ENCODE measurements around the gene LGALS3BP. TPM values are rescaled to one million over a fixed set of nuclear protein-coding genes. Genes with fewer than 3 reads are reported as not detected.

The LGALS3BP gene
- total and polyA plus RNA-seq, 2 donors (not counting 1 experiment from before 2014, with no cell fraction given) = 1.8 to 7.5 TPM

- H3K9me3 ChIP-seq (ENCODE audit: control extremely low read depth in 1 of 3, control insufficient read depth in 2 of 3, insufficient read depth in 1 of 3, low read length in 2 of 3) = peaks cover 0 to 8% (median 0%) of the 10 kb centered on the region in 3 donors
- H3K4me3 ChIP-seq (ENCODE audit: control extremely low read depth in 1 of 5, extremely low read depth in 1 of 5, insufficient read depth in 1 of 5, low read depth in 2 of 5, low read length in 4 of 5) = no peak overlapping the region
- DNase-seq = no peak
- ChIA-PET CTCF (interaction anchor here (1.4 to 7.1 kb wide), 2 partner anchors 9 to 102 kb away, joined by 3 to 119 read pairs; no protein-coding TSS in a partner anchor), POLR2A (no interaction called here)
- Mint-ChIP-seq H3K27ac (no peak overlapping the region), H3K9me3 (ENCODE audit: insufficient read depth) (no peaks in the 10 kb centered on the region), H3K27me3 (peaks cover 3% of the 10 kb centered on the region), H3K4me1 (peaks cover 26% of the 10 kb centered on the region), H3K4me3 (no peak overlapping the region)
- peaks cover 12 to 23% of the 10 kb centered on the region in 2 donors for H3K4me1 ChIP-seq (ENCODE audit: control insufficient read depth in 2 of 2, insufficient read depth in 2 of 2, low read length in 2 of 2)
- no peaks in the 10 kb centered on the region for H3K27me3 ChIP-seq (replicated peaks in 1 of 4; ENCODE audit: control extremely low read depth in 1 of 4, control insufficient read depth in 3 of 4, insufficient read depth in 4 of 4, low read length in 3 of 4)
- H2AFZ ChIP-seq (ENCODE audit: insufficient read depth, low read depth, low read length, poor library complexity, severe bottlenecking) = no peak overlapping the region
- 91% methylated on average over 21 of the region's 21 CpGs for WGBS (ENCODE audit: insufficient coverage)
- no peak overlapping the region for H3K4me2 ChIP-seq (replicated peaks; ENCODE audit: low read depth, low read length, poor library complexity, severe bottlenecking)
- intact Hi-C loops (cut with micrococcal nuclease) = no loop called here
- no peak for ATAC-seq (ENCODE audit: low read depth)
- H3K27ac ChIP-seq (ENCODE audit: low read length in 2 of 2) = no peak overlapping the region
- H3K79me2 ChIP-seq (ENCODE audit: control insufficient read depth, insufficient read depth, low read length) = no peaks in the 10 kb centered on the region
- H3K36me3 ChIP-seq (replicated peaks in 1 of 2; ENCODE audit: control extremely low read depth in 1 of 2, control insufficient read depth in 1 of 2, extremely low read depth in 1 of 2, insufficient read depth in 2 of 2, low read length in 1 of 2) = no peaks in the 10 kb centered on the region
- no peaks in the 10 kb centered on the region for H4K20me1 ChIP-seq (ENCODE audit: control insufficient read depth, insufficient read depth, low read length, poor library complexity, severe bottlenecking)
- no peak for TF ChIP-seq EZH2 (IDR thresholded peaks at IDR 0.05; ENCODE audit: borderline replicate concordance, insufficient read depth, low read depth, low read length, poor library complexity, severe bottlenecking)
- TF ChIP-seq, protein P1, sequence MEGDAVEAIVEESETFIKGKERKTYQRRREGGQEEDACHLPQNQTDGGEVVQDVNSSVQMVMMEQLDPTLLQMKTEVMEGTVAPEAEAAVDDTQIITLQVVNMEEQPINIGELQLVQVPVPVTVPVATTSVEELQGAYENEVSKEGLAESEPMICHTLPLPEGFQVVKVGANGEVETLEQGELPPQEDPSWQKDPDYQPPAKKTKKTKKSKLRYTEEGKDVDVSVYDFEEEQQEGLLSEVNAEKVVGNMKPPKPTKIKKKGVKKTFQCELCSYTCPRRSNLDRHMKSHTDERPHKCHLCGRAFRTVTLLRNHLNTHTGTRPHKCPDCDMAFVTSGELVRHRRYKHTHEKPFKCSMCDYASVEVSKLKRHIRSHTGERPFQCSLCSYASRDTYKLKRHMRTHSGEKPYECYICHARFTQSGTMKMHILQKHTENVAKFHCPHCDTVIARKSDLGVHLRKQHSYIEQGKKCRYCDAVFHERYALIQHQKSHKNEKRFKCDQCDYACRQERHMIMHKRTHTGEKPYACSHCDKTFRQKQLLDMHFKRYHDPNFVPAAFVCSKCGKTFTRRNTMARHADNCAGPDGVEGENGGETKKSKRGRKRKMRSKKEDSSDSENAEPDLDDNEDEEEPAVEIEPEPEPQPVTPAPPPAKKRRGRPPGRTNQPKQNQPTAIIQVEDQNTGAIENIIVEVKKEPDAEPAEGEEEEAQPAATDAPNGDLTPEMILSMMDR (IDR thresholded peaks at IDR 0.05) = no peak
- H3K9ac ChIP-seq (ENCODE audit: low read length) = no peak overlapping the region
These were observed 11.9 kb downstream of the LGALS3BP start for GRCh38 chr17:78967782-78968362.

DNA sequence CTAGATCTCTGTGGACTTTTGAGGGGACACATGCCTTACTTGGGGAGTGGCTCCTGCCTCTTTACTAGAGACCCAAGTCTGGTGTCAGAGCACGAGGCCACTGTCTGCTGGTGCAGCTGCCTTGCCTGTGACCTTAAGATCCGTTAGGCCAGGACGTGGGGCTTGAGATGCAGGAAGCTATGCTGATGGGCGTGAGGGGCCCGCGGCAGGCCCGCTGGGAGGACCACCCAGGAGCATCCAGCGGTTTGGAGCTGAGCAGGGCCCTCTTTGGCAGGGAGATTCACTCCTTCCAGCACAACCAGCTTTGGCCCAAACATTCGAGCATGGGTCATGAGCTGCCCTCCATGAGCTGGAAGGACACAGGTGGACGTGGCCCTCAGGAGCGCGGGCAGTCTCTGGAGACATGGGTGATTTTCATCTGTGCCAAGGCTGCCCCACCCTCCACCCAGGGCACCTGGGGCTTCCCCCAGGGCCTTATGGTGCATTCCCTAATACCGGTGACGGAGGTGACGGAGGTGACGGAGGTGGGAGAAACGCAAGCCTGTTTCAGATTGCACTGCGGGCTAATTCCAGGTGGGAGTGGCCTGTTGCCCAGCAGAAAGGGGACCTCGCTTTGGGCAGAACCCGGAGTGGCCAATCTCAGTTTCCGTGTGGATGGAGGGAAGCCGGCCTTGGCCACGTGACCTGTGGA lies 12.7 kb downstream of the LGALS3BP start:
- TF ChIP-seq, protein P1 (IDR thresholded peaks at IDR 0.05) = no peak
- TF ChIP-seq EZH2 (IDR thresholded peaks at IDR 0.05; ENCODE audit: borderline replicate concordance, insufficient read depth, low read depth, low read length, poor library complexity, severe bottlenecking) = no peak
- H4K20me1 ChIP-seq (ENCODE audit: control insufficient read depth, insufficient read depth, low read length, poor library complexity, severe bottlenecking) = no peaks in the 10 kb centered on the region
- Mint-ChIP-seq H3K4me1 (peaks cover 26% of the 10 kb centered on the region), H3K9me3 (ENCODE audit: insufficient read depth) (no peaks in the 10 kb centered on the region), H3K4me3 (no peak overlapping the region), H3K27me3 (peaks cover 3% of the 10 kb centered on the region), H3K27ac (no peak overlapping the region)
- no peak overlapping the region for H3K27ac ChIP-seq (ENCODE audit: low read length in 2 of 2)
- CTCF ChIA-PET = interaction anchor here (1.4 to 7.1 kb wide), 3 partner anchors 9 to 102 kb away, joined by 3 to 119 read pairs (median 19); no protein-coding TSS in a partner anchor
- no peak overlapping the region for H2AFZ ChIP-seq (ENCODE audit: insufficient read depth, low read depth, low read length, poor library complexity, severe bottlenecking)
- H3K4me3 ChIP-seq (ENCODE audit: control extremely low read depth in 1 of 5, extremely low read depth in 1 of 5, insufficient read depth in 1 of 5, low read depth in 2 of 5, low read length in 4 of 5) = no peak overlapping the region
- H3K9me3 ChIP-seq (ENCODE audit: control extremely low read depth in 1 of 3, control insufficient read depth in 2 of 3, insufficient read depth in 1 of 3, low read length in 2 of 3) = peaks cover 0 to 8% (median 0%) of the 10 kb centered on the region in 3 donors
- DNase-seq (no peak), ATAC-seq (ENCODE audit: low read depth) (no peak)
- intact Hi-C loops (cut with micrococcal nuclease) = no loop called here
- no peaks in the 10 kb centered on the region for H3K36me3 ChIP-seq (replicated peaks in 1 of 2; ENCODE audit: control extremely low read depth in 1 of 2, control insufficient read depth in 1 of 2, extremely low read depth in 1 of 2, insufficient read depth in 2 of 2, low read length in 1 of 2)
- H3K9ac ChIP-seq (ENCODE audit: low read length) = no peak overlapping the region
- POLR2A ChIA-PET = no interaction called here
- H3K4me1 ChIP-seq (ENCODE audit: control insufficient read depth in 2 of 2, insufficient read depth in 2 of 2, low read length in 2 of 2) = peaks cover 12 to 23% of the 10 kb centered on the region in 2 donors
- H3K4me2 ChIP-seq (replicated peaks; ENCODE audit: low read depth, low read length, poor library complexity, severe bottlenecking) = no peak overlapping the region
- H3K79me2 ChIP-seq (ENCODE audit: control insufficient read depth, insufficient read depth, low read length) = no peaks in the 10 kb centered on the region
- 94% methylated on average over 21 of the region's 23 CpGs for WGBS (ENCODE audit: insufficient coverage)
- H3K27me3 ChIP-seq (replicated peaks in 1 of 4; ENCODE audit: control extremely low read depth in 1 of 4, control insufficient read depth in 3 of 4, insufficient read depth in 4 of 4, low read length in 3 of 4) = no peaks in the 10 kb centered on the region
